K562 (cell line): Measurements from ENCODE around the gene ITGA1. TPM values are rescaled to one million over a fixed set of nuclear protein-coding genes. Genes with fewer than 3 reads are reported as not detected.

ENCODE experiments used
- ATAC-seq: fragments of 200-7000 bp; cut with Tn5 transposase; 3 replicates; pipeline ENCODE4 v1.9.1; 2020; ENCODE audit warnings: moderate library complexity
- BruUV-seq: library from RNA; stranded (reverse); fragments of 400-500 nt; replicated peaks from 2 replicates; lab custom pipeline; 2021; lab: Mats Ljungman, UMichigan
- CTCF ChIA-PET: fragments of 300-600 bp; formaldehyde crosslinking; extraction: SDS; loops from one replicate; lab custom pipeline; 2021; ENCODE audit warnings: low intra/inter-chr PET ratio; lab: Yijun Ruan, JAX
- POLR2A ChIA-PET: fragments of 300-600, 350-650 bp; sonication (Branson Sonifier 250); formaldehyde crosslinking; extraction: SDS; loops from one replicate; lab custom pipeline; 2021; ENCODE audit warnings: antibody characterized with exemption, inconsistent platforms; lab: Yijun Ruan, JAX
- DNase-seq, 4 experiments: peaks; one replicate each; pipeline versions ENCODE4 v3.0.0 to v3.0.0-alpha.2; 2011 to 2018; ENCODE audit warnings: low spot score in 3 of 4, mixed read lengths in 3 of 4; ENCODE audit errors: extremely low read depth in 1 of 4
- FAIRE-seq: peaks from 2 replicates; lab custom pipeline; 2011; peaks lifted over from hg19 to GRCh38; lab: Jason Lieb, UNC
- H2AFZ ChIP-seq: 2 replicates; pipeline ENCODE4 v1.6.0; 2011; ENCODE audit warnings: low read depth, low read length, control low read depth, inconsistent platforms
- H3K27ac ChIP-seq: fragments of 200-600 bp; 3 replicates; pipeline ENCODE4 v1.8.0; 2011; ENCODE audit warnings: low read depth, mild to moderate bottlenecking, control low read depth, inconsistent platforms, low read length, moderate library complexity, mixed read lengths; ENCODE audit errors: extremely low read depth
- H3K27me3 ChIP-seq, 2 experiments: fragments of 300-600 bp in 1 of 2; 2 replicates in 1 of 2; 3 replicates in 1 of 2; pipeline versions ENCODE4 v1.6.0 to v1.8.0; 2011; ENCODE audit warnings: inconsistent platforms in 2 of 2, low read length in 2 of 2, mild to moderate bottlenecking in 1 of 2, mixed read lengths in 1 of 2, moderate library complexity in 1 of 2; ENCODE audit not compliant: control insufficient read depth in 2 of 2, insufficient read depth in 2 of 2
- H3K36me3 ChIP-seq: fragments of 300-600 bp; 3 replicates; pipeline ENCODE4 v1.8.0; 2011; ENCODE audit warnings: mild to moderate bottlenecking, low read length, inconsistent platforms; ENCODE audit not compliant: control insufficient read depth, insufficient read depth
- H3K4me1 ChIP-seq, 2 experiments: fragments of 200-600 bp in 1 of 2; replicated peaks in 1 of 2; 2 replicates in 1 of 2; 3 replicates in 1 of 2; pipeline versions ENCODE4 v1.5.1 to v1.8.0; 2011; ENCODE audit warnings: inconsistent platforms in 2 of 2, low read length in 2 of 2, mild to moderate bottlenecking in 1 of 2, mixed read lengths in 1 of 2, moderate library complexity in 1 of 2; ENCODE audit not compliant: control insufficient read depth in 2 of 2, insufficient read depth in 2 of 2
- H3K4me2 ChIP-seq: 2 replicates; pipeline ENCODE4 v1.6.1; 2011; ENCODE audit warnings: low read length, control low read depth, inconsistent platforms, mixed read lengths; ENCODE audit not compliant: insufficient read depth
- H3K4me3 ChIP-seq: fragments of 200-600 bp; sonication (generic), shearing (Covaris generic); 2 replicates; pipeline ENCODE4 v1.5.1; 2016; ENCODE audit warnings: control low read depth, inconsistent platforms
- H3K79me2 ChIP-seq: fragments of 200-600 bp; 3 replicates; pipeline ENCODE4 v1.8.0; 2011; ENCODE audit warnings: low read length, inconsistent platforms; ENCODE audit not compliant: control insufficient read depth, insufficient read depth
- H3K9ac ChIP-seq, 2 experiments: 2 replicates each; pipeline versions ENCODE4 v1.6.0 to v1.6.1; 2011; ENCODE audit warnings: low read depth in 2 of 2, low read length in 2 of 2, control low read depth in 1 of 2, inconsistent platforms in 1 of 2, mild to moderate bottlenecking in 1 of 2, mixed read lengths in 1 of 2; ENCODE audit not compliant: insufficient read depth in 1 of 2
- H3K9me1 ChIP-seq: one replicate; pipeline ENCODE4 v1.6.0; 2011; ENCODE audit warnings: inconsistent platforms, mild to moderate bottlenecking, low read length, moderate library complexity; ENCODE audit not compliant: control insufficient read depth, insufficient read depth
- H3K9me3 ChIP-seq: replicated peaks from 2 replicates; pipeline ENCODE4 v1.5.1; 2011; ENCODE audit warnings: low read depth, low read length, inconsistent platforms; ENCODE audit not compliant: control insufficient read depth, insufficient read depth
- H4K20me1 ChIP-seq: replicated peaks from 2 replicates; pipeline ENCODE4 v1.6.1; 2011; ENCODE audit warnings: low read length, inconsistent platforms, mixed read lengths; ENCODE audit not compliant: control insufficient read depth, insufficient read depth
- CBX5 ChIP-seq: IDR thresholded peaks from 2 replicates; pipeline ENCODE4 v1.6.1; 2014; ENCODE audit warnings: low read depth, borderline replicate concordance
- GATA2 ChIP-seq: sonication (generic); formaldehyde crosslinking; IDR thresholded peaks from 2 replicates; pipeline ENCODE4 v1.4.0; 2020; ENCODE audit warnings: mild to moderate bottlenecking, missing genetic modification reagents
- NFXL1 ChIP-seq: fragments of 450-650 bp; formaldehyde crosslinking; IDR thresholded peaks from 2 replicates; pipeline ENCODE4 v1.4.0; 2021; ENCODE audit warnings: mild to moderate bottlenecking
- POLR3A ChIP-seq: IDR thresholded peaks from 2 replicates; pipeline ENCODE4 v1.6.1; 2011; ENCODE audit warnings: borderline replicate concordance, mild to moderate bottlenecking, moderate library complexity; ENCODE audit not compliant: insufficient read length, insufficient read depth; ENCODE audit errors: extremely low read depth
- RFX1 ChIP-seq: fragments of 450-650 bp; IDR thresholded peaks from 2 replicates; pipeline ENCODE4 v1.6.1; 2016; ENCODE audit warnings: mild to moderate bottlenecking, moderate library complexity
- RUNX1 ChIP-seq: sonication (generic); IDR thresholded peaks from 2 replicates; pipeline ENCODE4 v1.6.1; 2016; ENCODE audit warnings: antibody characterized with exemption, low read depth
- SAP30 ChIP-seq: fragments of 200-600 bp; sonication (generic); IDR thresholded peaks from 2 replicates; pipeline ENCODE4 v1.6.1; 2012; ENCODE audit warnings: borderline replicate concordance, low read depth, mild to moderate bottlenecking, moderate library complexity, low read length, control low read depth, inconsistent platforms; ENCODE audit not compliant: insufficient read depth, poor library complexity, severe bottlenecking
- SPI1 ChIP-seq: IDR thresholded peaks from 2 replicates; pipeline ENCODE4 v1.6.1; 2011; ENCODE audit warnings: low read depth, low read length, control low read depth, borderline replicate concordance
- STAG1 ChIP-seq: sonication (generic); formaldehyde crosslinking; IDR thresholded peaks from 2 replicates; pipeline ENCODE4 v1.5.0; 2020; ENCODE audit warnings: missing genetic modification reagents, borderline replicate concordance
- ZNF324 ChIP-seq: fragments of 250-450 bp; sonication (Bioruptor Pico); IDR thresholded peaks from 2 replicates; pipeline ENCODE4 v1.4.0; 2020; ENCODE audit warnings: mild to moderate bottlenecking
- ZNF699 ChIP-seq: fragments of 250-450 bp; sonication (Bioruptor Pico); IDR thresholded peaks from 2 replicates; pipeline ENCODE4 v1.8.0; 2021; ENCODE audit warnings: mild to moderate bottlenecking, moderate library complexity; ENCODE audit not compliant: insufficient replicate concordance
- ZNF764 ChIP-seq: fragments of 250-450 bp; sonication (Bioruptor Pico); IDR thresholded peaks from 2 replicates; pipeline ENCODE4 v1.4.0; 2020; ENCODE audit warnings: low read depth, mild to moderate bottlenecking, moderate library complexity
- WGBS: fragments of 100-300 bp; shearing (Covaris generic); methylation state at CpG from one replicate; pipeline ENCODE4 v1.1.6; 2016; ENCODE audit warnings: low coverage, mixed read lengths; ENCODE audit not compliant: insufficient coverage; ENCODE audit errors: missing lambda C conversion rate; 5-methylcytosine and 5-hydroxymethylcytosine counted together
- in situ Hi-C: fragments of 300-500 bp; cut with MboI; formaldehyde crosslinking; loops from 4 replicates; pipeline ENCODE4 v1.15.0; 2018; ENCODE audit warnings: inconsistent platforms, mixed read lengths
- intact Hi-C: fragments of 100-400 bp; cut with micrococcal nuclease; formaldehyde crosslinking; loops from 2 replicates; pipeline ENCODE4 v1.14.2; 2022
- polyA plus RNA-seq, 8 experiments: library from polyadenylated mRNA; depleted of rRNA in 4 of 8; stranded (reverse) in 5 of 8; unstranded in 3 of 8; fragments of >200 nt; fragmentation: Nextera tagmentation in 2 of 8; fragmentation: Illumina TruSeq in 1 of 8; extraction: Ambion mirVana in 2 of 8; extraction: Trizol in 1 of 8; gene quantifications; 2 replicates each; pipeline versions ENCODE4 v1.2.1 to v1.2.3, GENCODE V29; 2011 to 2014; ENCODE audit warnings: inconsistent platforms in 1 of 8, missing spikeins in 1 of 8
- total RNA-seq, 7 experiments: library from RNA; depleted of rRNA in 6 of 7; stranded (reverse); fragments of >200 nt in 6 of 7; fragmentation: Illumina TruSeq in 2 of 7; extraction: Trizol in 2 of 7; gene quantifications; 2 replicates each; pipeline versions ENCODE4 v1.2.1 to v1.2.3, GENCODE V29; 2011 to 2021; ENCODE audit warnings: low replicate concordance in 1 of 7
- TF ChIP-seq, protein P1 (sequence below): sonication (generic); formaldehyde crosslinking; IDR thresholded peaks from 2 replicates; pipeline ENCODE4 v1.8.0; 2022; ENCODE audit warnings: missing genetic modification reagents, mild to moderate bottlenecking, borderline replicate concordance

Gene ITGA1
- total and polyA plus RNA-seq, 9 of the 15 experiments (the other 6 are each of a cell fraction or from before 2014, with no cell fraction given): 0.04 to 0.22 TPM; not detected in 7

DNA sequence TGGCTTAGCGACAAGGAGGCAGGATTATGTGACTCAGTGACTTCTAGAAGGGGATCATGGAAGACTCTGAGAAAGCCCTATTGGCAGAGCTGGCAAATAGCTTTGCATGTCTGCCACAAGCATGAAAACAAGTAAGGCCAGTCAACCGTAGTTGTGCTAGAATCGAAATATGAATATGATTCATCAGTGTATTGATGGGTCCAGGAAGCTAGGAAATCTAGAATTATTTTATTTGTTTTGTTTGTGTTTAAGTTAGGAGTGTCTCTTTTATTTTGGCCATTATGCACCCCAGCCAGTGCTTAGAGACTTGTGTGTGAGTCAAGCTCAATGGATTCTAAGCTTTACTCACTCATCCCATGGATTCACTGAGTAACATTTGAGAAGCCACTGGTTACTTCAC, 197.6 kb downstream of the ITGA1 start:
- ATAC-seq: no peak
- no peak overlapping the region for H3K4me3 ChIP-seq
- H3K9ac ChIP-seq: no peak overlapping the region
- no peaks in the 10 kb centered on the region for H3K36me3 ChIP-seq
- H2AFZ ChIP-seq: no peak overlapping the region
- no TSS peak for BruUV-seq
- no peaks in the 10 kb centered on the region for H3K9me3 ChIP-seq
- no peaks in the 10 kb centered on the region for H3K9me1 ChIP-seq
- intact Hi-C loops: no loop called here
- no peaks in the 10 kb centered on the region for H4K20me1 ChIP-seq
- H3K4me2 ChIP-seq: no peak overlapping the region
- H3K4me1 ChIP-seq: peaks cover 0 to 14% of the 10 kb centered on the region in 2 experiments; a peak in 2 of 5 replicates
- TF ChIP-seq CBX5: no peak
- TF ChIP-seq, protein P1, sequence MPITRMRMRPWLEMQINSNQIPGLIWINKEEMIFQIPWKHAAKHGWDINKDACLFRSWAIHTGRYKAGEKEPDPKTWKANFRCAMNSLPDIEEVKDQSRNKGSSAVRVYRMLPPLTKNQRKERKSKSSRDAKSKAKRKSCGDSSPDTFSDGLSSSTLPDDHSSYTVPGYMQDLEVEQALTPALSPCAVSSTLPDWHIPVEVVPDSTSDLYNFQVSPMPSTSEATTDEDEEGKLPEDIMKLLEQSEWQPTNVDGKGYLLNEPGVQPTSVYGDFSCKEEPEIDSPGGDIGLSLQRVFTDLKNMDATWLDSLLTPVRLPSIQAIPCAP (CRISPR knock-in tag): no peak
- no peak for TF ChIP-seq GATA2
- TF ChIP-seq ZNF764 (CRISPR knock-in tag): no peak
- no peak for TF ChIP-seq ZNF324 (CRISPR knock-in tag)
- TF ChIP-seq SAP30: no peak
- TF ChIP-seq ZNF699 (CRISPR knock-in tag): no peak
- TF ChIP-seq SPI1: no peak
- no peak for TF ChIP-seq RFX1
- no peak for TF ChIP-seq STAG1 (CRISPR knock-in tag)
- no peak for TF ChIP-seq POLR3A
- no peak for TF ChIP-seq RUNX1
- TF ChIP-seq NFXL1: no peak
- H3K27me3 ChIP-seq: peaks cover 17 to 20% of the 10 kb centered on the region in 2 experiments; a peak in 4 of 5 replicates
- H3K79me2 ChIP-seq: no peaks in the 10 kb centered on the region
- ChIA-PET POLR2A (no interaction called here), CTCF (no interaction called here)
- no peak overlapping the region for H3K27ac ChIP-seq
- FAIRE-seq: no peak
- in situ Hi-C loops: no loop called here
- WGBS: 0% methylated on average over 3 of the region's 3 CpGs
- DNase-seq: no peak
